HG02840 (cell line): ENCODE results near the gene IQCN.

ENCODE experiments used
- ATAC-seq: cut with Tn5 transposase; IDR thresholded peaks from one replicate; pipeline ENCODE4 v1.9.1; 2021; ENCODE audit warnings: mild to moderate bottlenecking, moderate library complexity, moderate number of reproducible peaks; ENCODE audit not compliant: unreplicated experiment, low FRiP score

The IQCN gene, protein sequence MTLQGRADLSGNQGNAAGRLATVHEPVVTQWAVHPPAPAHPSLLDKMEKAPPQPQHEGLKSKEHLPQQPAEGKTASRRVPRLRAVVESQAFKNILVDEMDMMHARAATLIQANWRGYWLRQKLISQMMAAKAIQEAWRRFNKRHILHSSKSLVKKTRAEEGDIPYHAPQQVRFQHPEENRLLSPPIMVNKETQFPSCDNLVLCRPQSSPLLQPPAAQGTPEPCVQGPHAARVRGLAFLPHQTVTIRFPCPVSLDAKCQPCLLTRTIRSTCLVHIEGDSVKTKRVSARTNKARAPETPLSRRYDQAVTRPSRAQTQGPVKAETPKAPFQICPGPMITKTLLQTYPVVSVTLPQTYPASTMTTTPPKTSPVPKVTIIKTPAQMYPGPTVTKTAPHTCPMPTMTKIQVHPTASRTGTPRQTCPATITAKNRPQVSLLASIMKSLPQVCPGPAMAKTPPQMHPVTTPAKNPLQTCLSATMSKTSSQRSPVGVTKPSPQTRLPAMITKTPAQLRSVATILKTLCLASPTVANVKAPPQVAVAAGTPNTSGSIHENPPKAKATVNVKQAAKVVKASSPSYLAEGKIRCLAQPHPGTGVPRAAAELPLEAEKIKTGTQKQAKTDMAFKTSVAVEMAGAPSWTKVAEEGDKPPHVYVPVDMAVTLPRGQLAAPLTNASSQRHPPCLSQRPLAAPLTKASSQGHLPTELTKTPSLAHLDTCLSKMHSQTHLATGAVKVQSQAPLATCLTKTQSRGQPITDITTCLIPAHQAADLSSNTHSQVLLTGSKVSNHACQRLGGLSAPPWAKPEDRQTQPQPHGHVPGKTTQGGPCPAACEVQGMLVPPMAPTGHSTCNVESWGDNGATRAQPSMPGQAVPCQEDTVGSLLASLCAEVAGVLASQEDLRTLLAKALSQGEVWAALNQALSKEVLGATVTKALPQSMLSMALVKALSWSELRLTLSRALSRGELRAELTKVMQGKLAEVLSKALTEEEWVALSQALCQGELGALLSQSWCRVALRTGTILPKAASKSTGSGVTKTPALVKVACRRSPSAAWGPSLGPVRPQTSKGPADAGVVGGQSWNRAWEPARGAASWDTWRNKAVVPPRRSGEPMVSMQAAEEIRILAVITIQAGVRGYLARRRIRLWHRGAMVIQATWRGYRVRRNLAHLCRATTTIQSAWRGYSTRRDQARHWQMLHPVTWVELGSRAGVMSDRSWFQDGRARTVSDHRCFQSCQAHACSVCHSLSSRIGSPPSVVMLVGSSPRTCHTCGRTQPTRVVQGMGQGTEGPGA (N-terminal part only)

DNA sequence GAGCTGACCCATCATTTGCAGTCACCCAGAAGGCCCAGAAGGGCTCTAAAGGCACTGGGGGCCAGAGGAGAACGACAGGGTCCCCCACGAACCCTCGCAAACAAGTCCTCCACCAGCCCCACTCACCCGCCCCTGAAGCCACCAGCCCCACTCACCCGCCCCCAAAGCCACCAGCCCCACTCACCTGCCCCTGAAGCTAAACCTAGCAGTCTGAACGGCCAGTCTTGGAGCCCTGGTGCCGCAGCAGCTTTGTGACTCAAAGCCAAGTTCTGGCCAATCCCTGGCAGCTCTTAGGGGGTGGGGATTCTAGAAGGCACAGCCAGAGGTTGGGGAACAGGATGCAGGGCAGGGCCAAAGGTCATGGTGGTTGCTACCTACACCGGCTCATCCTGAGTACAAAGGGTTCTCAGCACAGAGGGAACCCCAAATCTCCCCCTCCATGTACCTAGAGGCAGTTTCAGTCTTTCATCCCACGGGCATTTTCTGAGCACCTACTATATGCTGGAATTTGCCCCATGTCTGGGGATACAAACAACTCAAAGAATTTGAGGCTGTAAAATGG is at the start of gene IQCN:
Gene IQCN (minus strand): TSS at position 234 of the 562 bp plus-strand sequence. CDS start 4,974 bp downstream, outside the sequence.
- no peak for ATAC-seq

DNA sequence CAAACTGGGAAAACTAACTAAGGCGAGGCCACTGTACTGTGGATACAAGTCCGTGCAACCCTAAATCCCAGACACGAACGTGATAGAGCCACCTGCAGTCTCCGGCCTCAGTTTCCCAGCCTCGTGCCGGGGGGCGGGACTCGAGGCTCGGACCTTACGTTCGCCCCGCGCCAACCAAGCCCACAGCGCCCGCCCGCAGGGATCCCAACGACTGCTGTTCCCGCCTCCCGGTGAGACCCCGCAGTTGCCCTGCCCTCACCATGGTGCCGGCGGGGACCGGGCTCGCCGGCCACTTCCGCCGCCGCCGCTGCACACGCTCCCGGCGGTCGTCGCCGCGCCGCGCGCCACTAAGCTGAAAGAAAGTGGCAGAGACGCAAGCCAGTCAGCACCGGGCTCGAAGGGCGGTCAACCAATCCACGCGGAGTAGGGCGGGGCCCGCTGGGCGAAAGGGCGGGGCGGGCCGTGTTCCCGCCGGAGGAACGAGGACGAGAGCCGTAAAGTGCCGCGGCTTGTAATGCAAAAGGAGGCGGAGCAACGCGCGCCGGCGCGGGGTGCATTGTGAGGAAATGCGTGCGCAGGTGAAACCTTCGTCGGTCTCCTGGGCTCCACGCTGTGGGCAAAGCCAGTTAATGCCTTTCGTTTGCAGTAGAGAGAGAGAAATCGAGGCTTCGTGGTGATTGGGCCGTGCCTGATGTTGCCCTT is 48.7 kb upstream of the IQCN start, which contains the start of gene LSM4:
Gene LSM4 (minus strand): TSS at position 318 of the 702 bp plus-strand sequence. CDS start 56 bp downstream, at position 262.
- ATAC-seq = peak; percentile 88

DNA sequence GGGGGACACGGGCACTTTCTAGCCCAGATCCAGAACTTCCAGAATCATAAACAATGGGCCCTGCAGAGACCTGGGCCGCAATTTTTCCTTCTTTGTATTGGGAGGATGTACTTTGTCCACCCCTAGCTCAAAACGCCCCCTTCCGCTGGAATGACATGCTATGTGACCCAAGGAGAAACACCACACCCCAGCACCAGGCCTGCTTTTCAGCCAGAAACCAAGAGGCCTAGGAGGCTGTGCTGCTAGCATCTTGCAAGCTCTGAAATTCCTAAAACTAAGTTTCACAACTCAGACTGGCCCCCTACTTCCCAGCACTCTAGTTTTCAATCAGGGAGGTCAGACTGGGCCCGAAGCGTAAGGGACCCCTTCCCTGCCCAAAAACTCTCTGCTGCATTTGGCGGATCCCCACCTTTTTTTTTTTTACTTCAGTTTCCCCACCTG is 48.1 kb upstream of the IQCN start:
- ATAC-seq = no peak

DNA sequence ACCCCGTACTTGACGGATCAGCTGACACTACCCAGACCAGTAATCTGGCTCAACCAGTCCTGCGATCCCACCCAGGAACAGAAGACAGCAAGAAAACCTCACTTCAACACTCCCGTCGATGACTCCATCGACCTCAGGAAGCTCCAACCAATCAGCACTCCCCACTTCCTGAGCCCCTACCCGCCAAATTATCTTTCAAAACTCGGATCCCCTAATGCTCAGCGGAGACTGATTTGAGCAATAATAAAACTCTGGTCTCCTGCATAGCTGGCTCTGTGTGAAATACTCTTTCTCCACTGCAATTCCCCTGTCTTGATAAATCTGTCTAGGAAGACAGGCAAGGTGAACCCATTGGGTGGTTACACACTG is 47.5 kb upstream of the IQCN start:
- no peak for ATAC-seq

DNA sequence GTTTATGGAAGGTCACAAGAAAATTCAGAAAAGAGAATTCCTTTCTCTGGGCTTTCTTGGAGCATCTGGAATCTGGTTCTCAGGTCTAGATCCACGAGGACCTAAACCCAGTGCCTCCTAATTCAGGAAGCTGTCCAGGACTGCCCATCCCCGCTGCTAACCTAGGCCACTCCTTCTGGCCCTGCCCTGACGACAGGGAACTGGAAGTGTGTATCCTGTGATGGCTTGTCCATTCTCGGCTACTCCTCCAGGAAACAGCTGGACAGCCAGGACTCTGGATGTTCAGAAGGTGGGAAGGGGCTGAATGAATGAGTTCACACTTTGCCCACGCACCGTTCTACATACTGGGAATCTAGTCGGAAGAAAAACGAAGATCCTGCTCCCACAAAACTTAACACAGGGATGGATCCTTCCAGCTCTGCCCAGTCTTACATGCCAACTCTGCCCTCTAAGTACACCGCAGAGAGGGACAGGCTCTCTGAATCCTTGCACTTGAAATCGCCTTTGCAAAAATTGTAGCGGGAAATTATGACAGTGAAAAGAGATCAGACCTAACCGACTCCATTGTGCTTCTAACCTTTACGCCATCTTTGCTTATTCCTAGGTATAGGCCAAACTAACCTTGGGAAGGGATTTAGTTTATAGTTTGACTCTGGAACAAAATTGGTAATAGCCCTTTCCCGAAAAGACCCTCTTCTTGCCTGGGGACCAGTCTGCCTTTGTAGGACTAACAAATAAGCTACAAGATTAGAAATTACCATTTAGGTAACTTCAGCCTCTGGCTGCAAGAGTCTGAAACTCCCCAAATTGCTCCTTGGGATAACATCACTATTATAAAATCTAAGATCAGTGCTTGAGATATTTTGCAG is 46.8 kb upstream of the IQCN start:
- ATAC-seq = no peak

DNA sequence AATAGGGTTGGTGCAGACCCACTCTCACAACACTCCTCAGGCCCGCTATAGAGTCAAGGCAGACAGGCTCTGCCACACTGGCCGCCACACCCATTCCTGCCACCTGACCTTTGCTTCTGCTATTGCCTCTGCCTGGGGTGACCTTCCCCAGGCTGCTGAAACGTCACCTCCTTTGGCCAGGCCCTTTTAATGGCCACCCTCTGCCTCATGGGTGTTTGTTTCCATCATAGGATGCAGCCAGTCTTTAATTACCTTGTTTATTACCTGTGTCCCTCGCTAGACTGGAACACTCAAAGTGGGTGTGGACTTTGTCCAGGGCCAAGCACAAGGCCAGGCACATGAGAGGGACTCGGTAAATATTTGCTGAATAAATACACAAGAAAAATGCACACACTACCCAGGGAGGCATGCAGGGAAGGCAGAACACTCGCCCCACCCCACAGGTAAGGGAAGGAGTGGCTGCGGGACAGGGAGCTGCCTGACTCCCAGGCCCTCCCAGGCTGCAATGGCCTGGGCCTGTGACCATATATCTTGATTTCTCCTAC is 45.4 kb upstream of the IQCN start:
- no peak for ATAC-seq

DNA sequence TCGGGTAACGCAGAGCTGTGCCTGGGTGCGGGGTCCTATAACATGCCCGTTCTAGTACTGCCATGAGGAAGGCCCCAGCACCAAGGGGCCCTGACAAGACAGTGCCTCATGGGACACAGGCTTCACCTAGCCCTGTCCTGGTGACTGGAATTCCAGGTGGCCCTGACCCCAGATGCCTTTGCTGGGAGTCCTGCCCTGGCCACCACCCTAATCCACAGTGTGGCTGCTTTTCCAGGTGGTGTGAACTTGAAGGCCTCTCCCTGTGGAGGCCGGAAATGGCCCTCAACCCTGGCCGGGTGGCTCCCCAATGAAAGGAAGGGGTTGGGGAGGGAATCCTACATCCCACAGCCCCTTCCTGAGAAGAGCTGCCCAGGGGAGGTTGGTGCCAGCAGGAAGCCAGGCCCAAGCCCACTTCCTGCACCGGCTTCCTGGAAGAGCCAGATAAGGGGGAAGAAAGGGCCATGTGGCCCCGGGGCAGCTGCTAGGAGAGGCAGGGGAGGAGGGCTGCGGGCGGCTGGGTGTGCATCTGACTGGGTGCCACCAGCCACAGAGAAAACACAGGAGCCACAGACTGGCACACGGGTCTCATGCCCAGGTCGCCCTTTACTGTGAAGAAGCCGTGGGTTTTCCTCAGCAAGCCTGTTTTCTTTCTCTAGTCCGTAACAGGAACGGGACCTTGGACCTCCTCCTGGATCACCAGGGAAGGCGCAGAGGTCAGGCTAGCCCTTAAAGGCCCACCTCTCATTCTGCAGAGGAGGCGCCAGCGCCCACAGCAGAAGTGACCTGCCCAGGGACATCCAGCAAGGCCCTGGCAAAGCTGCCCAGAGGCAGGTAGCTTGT is 43.9 kb upstream of the IQCN start:
- no peak for ATAC-seq

DNA sequence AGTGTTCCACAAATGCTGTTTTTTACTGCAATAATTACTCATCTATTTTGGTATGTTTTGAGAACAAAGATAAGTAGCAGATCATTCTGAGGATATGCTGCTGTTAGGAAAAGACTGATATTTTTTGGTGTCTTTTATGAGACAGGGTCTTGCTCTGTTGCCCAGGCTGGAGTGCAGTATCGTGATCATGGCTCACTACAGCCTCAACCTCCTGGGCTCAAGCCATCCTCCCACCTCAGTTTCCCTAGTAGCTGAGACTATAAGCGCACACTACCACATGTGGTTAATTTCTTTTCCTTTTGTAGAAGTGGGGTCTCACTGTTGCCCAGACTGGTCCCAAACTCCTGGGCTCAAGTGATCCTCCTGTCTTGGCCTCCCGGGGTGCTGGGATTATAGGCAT is 39.1 kb upstream of the IQCN start:
- ATAC-seq = no peak

DNA sequence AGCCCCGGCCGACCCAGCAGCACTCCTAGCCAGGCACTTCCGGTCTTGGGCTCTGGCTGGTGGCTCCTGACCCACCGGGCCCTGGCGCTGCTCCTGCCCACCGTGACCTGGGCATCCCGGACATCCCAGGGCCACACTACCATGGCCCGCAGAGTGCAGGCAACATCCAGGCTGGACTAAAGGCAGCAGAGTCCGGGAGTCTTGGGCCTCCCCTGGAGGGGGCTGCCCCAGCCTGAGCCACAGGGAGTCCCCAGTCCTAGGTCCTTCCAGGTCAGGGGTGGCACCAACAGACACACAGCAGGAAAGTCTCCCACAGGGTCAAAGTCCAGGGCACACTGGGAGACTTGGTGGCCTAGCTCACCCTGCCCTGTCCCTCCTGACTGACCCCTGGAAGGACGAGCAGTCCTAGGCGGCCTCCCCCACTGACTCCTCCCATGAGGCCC is 37.9 kb upstream of the IQCN start:
- ATAC-seq = no peak

DNA sequence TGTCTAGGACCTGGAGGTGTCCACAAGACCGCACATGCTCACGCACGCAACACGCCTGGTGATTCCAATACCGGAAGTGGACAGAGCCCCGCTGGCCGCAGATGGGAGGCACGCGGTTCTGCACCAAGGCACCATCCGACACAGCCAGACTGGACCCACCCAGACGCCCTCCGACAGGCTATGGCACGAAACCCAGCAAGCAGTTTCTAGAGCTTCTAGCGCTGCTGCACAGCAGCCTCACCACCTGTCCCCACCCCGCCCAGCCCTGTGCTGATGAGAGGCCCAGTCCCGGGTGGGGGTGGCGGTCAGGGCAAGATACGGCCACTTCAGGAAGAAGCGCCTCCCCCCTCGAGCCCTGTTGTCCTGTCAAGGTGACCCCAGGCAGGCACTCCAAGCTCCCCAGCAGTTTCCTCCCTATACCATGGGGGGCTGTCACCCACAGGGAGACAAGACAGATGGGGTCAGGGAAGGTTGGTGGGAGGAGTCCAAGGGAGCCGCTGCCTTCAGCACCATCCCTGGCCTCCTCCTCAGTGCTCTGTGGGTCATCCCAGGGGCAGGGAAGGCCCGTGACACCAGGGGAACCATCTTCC is 37.3 kb upstream of the IQCN start:
- ATAC-seq = no peak

DNA sequence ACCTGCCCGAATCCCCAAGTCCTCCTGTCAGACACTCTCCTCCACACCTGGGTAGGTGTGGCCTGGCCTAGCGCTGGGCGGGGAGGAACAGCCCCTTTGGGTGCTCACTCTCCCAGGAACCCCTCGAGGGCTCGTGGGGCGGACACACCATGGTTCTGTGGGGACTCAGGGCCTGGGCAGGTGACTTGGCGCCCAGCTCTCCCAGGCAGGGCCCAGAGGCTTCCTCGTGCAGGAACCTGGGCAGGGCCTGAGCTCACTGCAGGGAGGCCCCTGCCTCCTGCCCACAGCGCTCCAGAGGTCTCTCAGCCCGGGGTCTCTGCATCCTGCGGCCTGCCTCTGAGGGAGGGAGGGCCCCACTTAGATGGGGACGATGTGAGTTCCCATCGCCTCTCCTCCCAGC is 36.7 kb upstream of the IQCN start:
- no peak for ATAC-seq

DNA sequence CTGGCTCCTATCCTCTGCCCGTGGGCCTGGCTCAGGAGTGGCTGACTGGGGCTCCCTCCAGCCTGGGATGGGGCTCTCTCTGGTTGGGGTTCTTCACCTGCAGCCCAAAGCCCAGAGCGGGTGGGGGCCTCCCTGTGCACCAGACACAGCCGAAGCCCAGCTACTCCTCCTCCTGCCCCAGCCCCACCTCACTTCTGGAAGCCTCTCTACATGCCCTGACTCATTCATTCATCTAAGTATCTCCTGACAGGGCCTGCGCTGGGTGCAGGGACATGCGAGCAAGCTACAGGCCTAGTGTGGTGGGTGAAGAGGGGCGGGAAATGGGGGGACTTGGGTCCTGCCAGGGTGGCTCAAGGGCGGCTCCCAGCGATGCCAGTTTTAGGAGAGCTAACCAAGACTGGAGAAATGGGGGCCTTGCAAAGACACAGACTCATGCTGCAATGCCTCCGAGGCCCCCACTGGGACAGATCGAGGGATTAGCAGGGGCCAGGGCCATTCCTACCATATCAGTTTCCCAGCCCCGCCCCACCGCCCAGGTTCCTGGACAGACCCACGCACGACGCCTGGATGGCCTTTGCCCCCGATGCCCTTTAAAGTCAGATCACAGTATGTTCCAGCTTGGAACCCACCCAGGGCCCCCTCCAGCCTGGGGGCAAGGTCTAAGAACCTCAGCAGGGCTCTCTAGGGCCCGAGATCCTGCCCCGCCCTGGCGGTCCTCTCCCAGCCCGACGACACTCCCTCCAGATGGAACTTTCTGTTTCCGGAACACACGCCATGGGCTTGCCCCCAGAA is 36.1 kb upstream of the IQCN start:
- ATAC-seq = no peak

DNA sequence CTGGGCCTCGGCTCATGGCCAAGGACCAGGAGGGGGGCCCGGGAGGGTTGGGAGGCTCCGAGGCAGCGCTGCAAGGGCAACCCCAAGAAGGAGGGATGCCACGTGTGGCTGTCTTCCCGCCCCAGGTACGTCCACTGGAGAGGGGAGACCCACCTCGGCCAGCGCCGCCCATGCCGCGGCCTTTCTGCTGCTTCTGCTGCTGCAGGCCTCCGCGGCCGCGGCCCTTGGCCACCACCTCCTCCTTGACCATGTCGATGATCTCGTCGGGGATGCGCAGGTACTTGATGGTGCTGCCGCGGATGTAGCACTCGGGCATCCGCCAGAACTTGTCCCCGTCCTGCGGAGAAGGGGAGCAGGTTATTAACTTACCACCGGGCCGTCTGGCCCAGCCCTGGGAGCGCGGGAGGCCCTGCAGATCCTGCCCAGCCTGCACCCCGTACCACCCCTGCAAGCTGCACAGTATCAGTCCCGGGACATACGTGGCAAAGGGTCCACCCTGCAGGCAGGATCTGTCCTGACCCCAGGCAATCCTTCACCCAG is 35.3 kb upstream of the IQCN start:
- no peak for ATAC-seq

DNA sequence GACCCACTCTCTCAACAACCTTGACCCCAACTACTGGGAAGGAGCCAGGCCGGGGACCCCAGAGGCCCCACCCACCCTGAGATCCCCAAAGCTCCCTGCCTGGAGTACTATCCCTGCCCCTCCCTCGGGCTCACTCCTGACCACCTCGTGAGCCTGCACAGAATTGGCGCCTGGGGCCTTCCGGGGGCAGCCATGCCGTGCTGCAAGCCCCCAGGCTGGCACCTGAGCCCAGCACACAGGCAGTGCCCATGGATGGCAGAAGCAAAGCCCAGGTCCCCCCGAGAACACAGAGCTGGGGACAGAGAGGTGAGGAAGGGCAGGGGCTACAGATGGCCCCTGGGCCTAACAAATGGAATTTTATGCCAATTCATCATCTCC is 34.7 kb upstream of the IQCN start:
- ATAC-seq = no peak

DNA sequence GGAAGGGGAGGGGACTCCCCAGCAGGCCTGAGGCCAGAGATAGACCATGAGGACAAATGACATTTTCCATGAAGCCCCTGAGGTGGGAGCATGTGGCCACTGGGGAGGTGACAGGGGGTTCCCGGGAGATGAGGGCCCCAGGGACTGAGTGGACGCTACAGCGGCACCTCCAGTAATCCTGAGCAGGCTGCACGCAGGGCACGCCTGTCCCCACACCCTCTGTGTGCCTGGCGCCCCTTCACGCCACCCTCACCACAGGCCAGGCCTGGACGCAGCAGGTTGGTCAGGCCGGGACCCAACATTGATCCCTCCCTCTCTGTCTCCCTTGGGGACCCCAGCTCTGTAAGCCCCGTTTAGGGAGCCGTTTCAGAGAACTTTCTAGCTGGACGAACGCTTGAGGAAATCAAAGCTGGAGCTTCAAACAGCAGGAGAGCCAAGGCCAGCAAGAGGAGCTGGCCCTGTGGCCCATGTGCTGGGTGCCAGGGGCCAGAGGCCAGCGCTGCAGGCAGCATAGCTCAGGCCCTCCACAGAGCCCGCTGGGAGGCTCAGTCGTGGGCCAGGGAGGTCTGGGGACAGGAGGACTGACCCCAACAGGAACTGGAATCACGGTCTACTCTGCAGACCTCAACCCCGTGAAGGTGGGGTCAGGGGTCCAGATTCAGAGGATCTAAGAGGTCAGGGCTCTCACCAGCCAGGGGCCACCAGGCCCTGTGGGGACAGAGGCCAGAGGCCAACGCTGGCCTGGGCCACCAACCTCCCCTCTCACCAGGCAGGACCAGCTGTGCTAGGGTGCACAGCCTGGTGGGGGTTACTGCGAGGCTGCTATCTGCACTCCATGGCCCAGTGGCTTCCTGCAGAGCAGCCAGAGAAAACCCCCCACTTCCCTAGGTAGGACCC is 34.0 kb upstream of the IQCN start:
- no peak for ATAC-seq
